ENCODE measurements around the gene PYHIN1.

The PYHIN1 gene

GRCh38 chr1:158931055-158931737 lies at the start of gene PYHIN1:
TSS of gene PYHIN1 (plus strand) at chr1:158931552. CDS start at chr1:158936911, 5,359 bp downstream.
- DNase-seq, result no peak

GRCh38 chr1:158893654-158894053 lies 37.7 kb upstream of the PYHIN1 start:
- DNase-seq, result no peak

GRCh38 chr1:158898722-158899121 lies 32.6 kb upstream of the PYHIN1 start:
- DNase-seq, result no peak

- no peak for DNase-seq
Measured at GRCh38 chr1:158901623-158902022, 29.7 kb upstream of the PYHIN1 start.

GRCh38 chr1:158916085-158916484 lies 15.3 kb upstream of the PYHIN1 start:
- DNase-seq, result no peak

- no peak for DNase-seq
Measured at GRCh38 chr1:158924677-158925076, 6.7 kb upstream of the PYHIN1 start.

GRCh38 chr1:158930504-158930903 lies 848 bp upstream of the PYHIN1 start:
- DNase-seq, result no peak

- no peak for DNase-seq
Measured at GRCh38 chr1:158932171-158932570, 819 bp downstream of the PYHIN1 start.

GRCh38 chr1:158933621-158934020 lies 2.3 kb downstream of the PYHIN1 start:
- DNase-seq, result no peak

GRCh38 chr1:158939180-158939579 lies 7.8 kb downstream of the PYHIN1 start:
- no peak for DNase-seq

GRCh38 chr1:158941317-158941716 lies 10.0 kb downstream of the PYHIN1 start:
- no peak for DNase-seq

- DNase-seq, result no peak
Measured at GRCh38 chr1:158942490-158942889, 11.1 kb downstream of the PYHIN1 start.

GRCh38 chr1:158943059-158943458 lies 11.7 kb downstream of the PYHIN1 start:
- DNase-seq, result no peak

GRCh38 chr1:158945061-158945460 lies 13.7 kb downstream of the PYHIN1 start:
- no peak for DNase-seq

- DNase-seq, result no peak
Measured at GRCh38 chr1:158946785-158947184, 15.4 kb downstream of the PYHIN1 start.

GRCh38 chr1:158951956-158952355 lies 20.6 kb downstream of the PYHIN1 start:
- DNase-seq, result no peak

- no peak for DNase-seq
Measured at GRCh38 chr1:158952416-158952815, 21.1 kb downstream of the PYHIN1 start.

GRCh38 chr1:158961178-158961577 lies 29.8 kb downstream of the PYHIN1 start:
- DNase-seq, result no peak

- no peak for DNase-seq
Measured at GRCh38 chr1:158962983-158963382, 31.6 kb downstream of the PYHIN1 start.

- DNase-seq, result no peak
Measured at GRCh38 chr1:158969166-158969565, 37.8 kb downstream of the PYHIN1 start.

- no peak for DNase-seq
Measured at GRCh38 chr1:158969855-158970254, 38.5 kb downstream of the PYHIN1 start.

GRCh38 chr1:158972841-158973240 lies 41.5 kb downstream of the PYHIN1 start:
- DNase-seq, result no peak

- DNase-seq, result no peak
Measured at GRCh38 chr1:158976219-158976618, 44.9 kb downstream of the PYHIN1 start.

GRCh38 chr1:158978730-158979129 lies 47.4 kb downstream of the PYHIN1 start:
- DNase-seq, result no peak

GRCh38 chr1:158979229-158979628 lies 47.9 kb downstream of the PYHIN1 start:
- DNase-seq, result no peak

Data from NCI-H1092 (cell line).